Measurements from ENCODE around the gene CORO2B.

DNA sequence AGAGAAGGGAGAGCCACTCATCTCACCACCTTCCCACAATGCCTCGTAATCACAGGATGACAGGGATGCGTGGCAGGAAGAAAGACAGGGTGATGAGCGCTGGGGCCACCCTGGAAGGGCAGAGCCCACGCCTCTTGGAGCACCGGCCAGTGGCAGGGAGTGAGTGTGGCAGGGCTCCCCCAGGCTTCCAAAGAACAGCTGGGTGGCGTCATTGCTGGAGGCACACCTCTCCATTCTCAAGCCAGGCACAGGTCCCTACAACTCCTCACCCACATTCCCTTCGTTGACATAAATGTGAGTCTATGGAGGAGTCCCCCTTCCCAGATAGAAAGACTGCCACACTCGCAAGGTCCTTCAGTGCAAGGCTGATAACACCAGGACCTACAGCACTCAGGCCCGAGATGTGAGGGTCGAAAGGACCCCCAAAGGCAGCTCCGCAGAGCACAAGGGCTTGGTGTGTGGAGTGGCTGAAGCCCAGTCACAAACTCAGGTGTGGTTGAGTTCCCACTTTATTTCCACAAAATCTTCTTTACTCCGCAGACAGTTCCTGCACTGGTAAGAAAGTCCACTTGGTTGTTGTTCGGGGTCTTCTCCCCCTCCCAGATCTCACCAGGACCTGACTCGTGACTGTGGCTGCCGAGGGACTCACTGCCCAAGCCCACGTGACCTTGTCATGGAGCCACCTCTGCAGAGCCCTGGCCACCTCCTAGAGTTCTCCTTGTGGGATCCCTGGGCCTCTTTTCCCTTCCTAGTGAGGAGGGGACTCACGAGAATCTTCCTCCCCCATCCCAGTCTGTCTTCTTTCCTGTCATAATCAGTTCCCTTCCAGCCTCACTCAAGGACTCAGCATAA is 22.4 kb upstream of the CORO2B start:
- TF ChIP-seq, protein P1, sequence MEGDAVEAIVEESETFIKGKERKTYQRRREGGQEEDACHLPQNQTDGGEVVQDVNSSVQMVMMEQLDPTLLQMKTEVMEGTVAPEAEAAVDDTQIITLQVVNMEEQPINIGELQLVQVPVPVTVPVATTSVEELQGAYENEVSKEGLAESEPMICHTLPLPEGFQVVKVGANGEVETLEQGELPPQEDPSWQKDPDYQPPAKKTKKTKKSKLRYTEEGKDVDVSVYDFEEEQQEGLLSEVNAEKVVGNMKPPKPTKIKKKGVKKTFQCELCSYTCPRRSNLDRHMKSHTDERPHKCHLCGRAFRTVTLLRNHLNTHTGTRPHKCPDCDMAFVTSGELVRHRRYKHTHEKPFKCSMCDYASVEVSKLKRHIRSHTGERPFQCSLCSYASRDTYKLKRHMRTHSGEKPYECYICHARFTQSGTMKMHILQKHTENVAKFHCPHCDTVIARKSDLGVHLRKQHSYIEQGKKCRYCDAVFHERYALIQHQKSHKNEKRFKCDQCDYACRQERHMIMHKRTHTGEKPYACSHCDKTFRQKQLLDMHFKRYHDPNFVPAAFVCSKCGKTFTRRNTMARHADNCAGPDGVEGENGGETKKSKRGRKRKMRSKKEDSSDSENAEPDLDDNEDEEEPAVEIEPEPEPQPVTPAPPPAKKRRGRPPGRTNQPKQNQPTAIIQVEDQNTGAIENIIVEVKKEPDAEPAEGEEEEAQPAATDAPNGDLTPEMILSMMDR (IDR thresholded peaks at IDR 0.05; ENCODE audit: borderline replicate concordance, extremely low read depth, low read length, poor library complexity, severe bottlenecking) = no peak
- TF ChIP-seq EZH2 (IDR thresholded peaks at IDR 0.05; ENCODE audit: borderline replicate concordance, low read depth, low read length, severe bottlenecking) = no peak

Measured in DND-41 (cell line).